ENCODE data around the gene FN1. TPM values are rescaled to one million over a fixed set of nuclear protein-coding genes. Genes with fewer than 3 reads are reported as not detected.

The FN1 gene
- total RNA-seq: 1,000 to 10,000 TPM in 1 of 2 donors, 100 to 1,000 TPM in 1; 369 to 1,092 TPM

DNA sequence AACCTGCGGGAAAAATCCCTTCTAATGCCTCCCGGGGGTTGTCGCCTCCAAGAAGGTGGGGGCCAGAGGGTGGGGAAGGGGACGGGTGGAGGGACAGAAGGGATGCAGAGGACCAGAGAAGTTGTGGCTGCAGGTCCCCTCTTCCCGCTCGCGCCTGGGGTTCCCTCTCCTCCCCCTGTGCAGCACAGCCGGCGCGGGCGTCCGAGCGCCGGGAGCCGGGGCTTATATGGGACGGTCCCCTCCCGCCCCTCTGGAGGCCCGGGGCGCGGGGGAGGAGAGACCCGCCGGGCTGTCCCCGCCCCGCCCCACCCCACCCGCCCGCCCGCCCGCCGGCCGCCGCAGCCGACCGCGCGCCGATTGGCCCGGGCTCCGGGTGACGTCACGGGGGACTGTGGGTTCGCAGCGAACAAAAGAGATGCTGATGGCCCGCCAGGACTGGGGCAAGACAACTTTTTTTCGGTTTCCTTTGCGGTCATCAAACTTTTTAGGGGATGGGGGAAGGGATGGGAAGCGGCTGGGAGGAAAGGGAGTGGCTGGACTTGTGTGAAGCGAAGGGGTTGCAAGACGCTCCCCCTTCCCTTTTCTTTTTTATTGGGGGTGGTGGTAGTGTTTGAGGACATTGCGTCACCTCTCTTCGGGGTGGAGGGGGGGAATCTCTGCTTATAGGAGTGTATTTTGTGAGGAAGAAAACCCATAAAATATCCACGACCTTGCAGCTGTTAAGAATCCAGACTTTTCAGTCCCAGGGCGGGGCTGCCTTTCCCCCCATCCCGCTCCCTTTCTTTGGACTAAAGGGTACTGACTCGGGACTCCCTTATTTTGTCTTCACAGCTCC, at the start of gene FN1:
TSS of gene FN1 (minus strand) at position 199 of the 835 bp plus-strand sequence. CDS start 266 bp downstream, outside the sequence.
- no peaks in the 10 kb centered on the region for H3K27me3 ChIP-seq
- H3K36me3 ChIP-seq: peaks cover 7% of the 10 kb centered on the region
- TF ChIP-seq, protein P1, sequence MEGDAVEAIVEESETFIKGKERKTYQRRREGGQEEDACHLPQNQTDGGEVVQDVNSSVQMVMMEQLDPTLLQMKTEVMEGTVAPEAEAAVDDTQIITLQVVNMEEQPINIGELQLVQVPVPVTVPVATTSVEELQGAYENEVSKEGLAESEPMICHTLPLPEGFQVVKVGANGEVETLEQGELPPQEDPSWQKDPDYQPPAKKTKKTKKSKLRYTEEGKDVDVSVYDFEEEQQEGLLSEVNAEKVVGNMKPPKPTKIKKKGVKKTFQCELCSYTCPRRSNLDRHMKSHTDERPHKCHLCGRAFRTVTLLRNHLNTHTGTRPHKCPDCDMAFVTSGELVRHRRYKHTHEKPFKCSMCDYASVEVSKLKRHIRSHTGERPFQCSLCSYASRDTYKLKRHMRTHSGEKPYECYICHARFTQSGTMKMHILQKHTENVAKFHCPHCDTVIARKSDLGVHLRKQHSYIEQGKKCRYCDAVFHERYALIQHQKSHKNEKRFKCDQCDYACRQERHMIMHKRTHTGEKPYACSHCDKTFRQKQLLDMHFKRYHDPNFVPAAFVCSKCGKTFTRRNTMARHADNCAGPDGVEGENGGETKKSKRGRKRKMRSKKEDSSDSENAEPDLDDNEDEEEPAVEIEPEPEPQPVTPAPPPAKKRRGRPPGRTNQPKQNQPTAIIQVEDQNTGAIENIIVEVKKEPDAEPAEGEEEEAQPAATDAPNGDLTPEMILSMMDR (IDR thresholded peaks at IDR 0.05): no peak
- peak; percentile 95 for DNase-seq (ENCODE audit: low spot score)
- peak within 1 kb of the TSS; percentile 63 to 69 for H3K4me3 ChIP-seq
- H3K27ac ChIP-seq: peak within 1 kb of the TSS; percentile 87 to 88
- H3K4me1 ChIP-seq: peaks cover 0 to 13% of the 10 kb centered on the region in 2 donors
- H3K9me3 ChIP-seq: no peaks in the 10 kb centered on the region

DNA sequence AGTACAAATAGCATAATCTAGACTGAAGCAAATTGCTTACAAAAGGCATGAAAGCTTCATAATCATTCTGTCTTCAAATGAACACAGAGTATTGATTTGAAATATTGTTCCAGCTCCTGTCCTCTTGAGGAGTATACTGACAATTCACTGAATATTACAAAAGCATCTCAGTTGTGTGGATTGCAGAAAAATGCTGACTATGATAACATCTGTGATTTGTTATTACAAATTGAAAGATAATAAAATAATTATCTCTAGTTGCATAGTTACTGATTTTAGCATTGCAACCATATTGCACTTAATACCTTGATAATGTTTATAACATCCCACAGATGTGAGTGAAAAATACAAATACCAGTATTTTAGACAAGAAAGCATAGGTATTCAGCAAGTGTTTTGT, 49.2 kb upstream of the FN1 start:
- no peak for DNase-seq (ENCODE audit: low spot score)
- no peak overlapping the region for H3K4me3 ChIP-seq

DNA sequence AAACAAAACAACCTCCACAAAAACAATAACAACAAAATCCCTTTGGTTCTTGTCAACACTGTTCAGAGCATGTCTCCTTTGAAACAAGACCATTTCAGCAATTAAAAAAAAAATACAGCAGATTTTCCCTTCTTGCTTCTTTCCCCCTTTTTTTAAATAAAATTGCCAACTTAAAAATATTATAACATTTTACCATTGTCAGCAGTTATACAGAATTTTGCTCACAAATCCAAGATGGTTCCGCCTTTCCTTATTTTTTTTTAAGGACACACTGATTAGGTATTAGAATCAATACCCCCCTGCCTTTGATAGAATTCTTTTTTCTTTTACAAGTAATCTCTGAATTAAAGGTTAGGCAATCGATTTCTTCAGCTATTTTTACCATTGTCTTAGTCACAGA, 48.7 kb upstream of the FN1 start:
- Histone ChIP-seq H3K4me3 (no peak overlapping the region), H3K36me3 (no peaks in the 10 kb centered on the region), H3K27me3 (no peaks in the 10 kb centered on the region), H3K9me3 (no peaks in the 10 kb centered on the region), H3K4me1 (no peaks in the 10 kb centered on the region), H3K27ac (no peak overlapping the region)
- TF ChIP-seq, protein P1 (IDR thresholded peaks at IDR 0.05): no peak
- DNase-seq (ENCODE audit: low spot score): no peak

More for the DNA sequence above, 49.2 kb upstream of the FN1 start:
- Histone ChIP-seq H3K9me3 (no peaks in the 10 kb centered on the region), H3K27me3 (no peaks in the 10 kb centered on the region), H3K4me1 (no peaks in the 10 kb centered on the region), H3K36me3 (no peaks in the 10 kb centered on the region), H3K27ac (no peak overlapping the region)
- TF ChIP-seq, protein P1 (IDR thresholded peaks at IDR 0.05): no peak

DNA sequence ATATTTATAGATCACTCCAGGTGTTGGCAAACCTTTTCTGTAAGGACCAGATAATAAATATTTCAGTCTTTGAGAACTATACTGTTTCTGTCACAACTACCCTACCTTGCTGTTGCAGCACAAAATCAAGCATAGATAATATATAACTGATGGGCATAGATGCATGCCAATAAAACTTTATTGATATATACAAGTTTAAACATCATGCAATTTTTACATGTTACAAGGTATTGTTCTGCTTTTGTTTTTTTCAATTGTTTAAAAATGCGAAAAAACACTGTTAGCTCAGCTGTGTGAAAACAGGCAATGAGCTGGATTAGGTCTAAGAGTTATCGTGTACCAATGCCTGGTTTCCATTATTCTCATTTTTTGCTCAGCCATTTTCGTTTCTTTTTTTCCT, 47.6 kb upstream of the FN1 start:
- Histone ChIP-seq H3K27me3 (no peaks in the 10 kb centered on the region), H3K4me1 (no peaks in the 10 kb centered on the region), H3K36me3 (no peaks in the 10 kb centered on the region), H3K4me3 (no peak overlapping the region), H3K27ac (no peak overlapping the region), H3K9me3 (no peaks in the 10 kb centered on the region)
- TF ChIP-seq, protein P1 (IDR thresholded peaks at IDR 0.05): no peak
- DNase-seq (ENCODE audit: low spot score): no peak

DNA sequence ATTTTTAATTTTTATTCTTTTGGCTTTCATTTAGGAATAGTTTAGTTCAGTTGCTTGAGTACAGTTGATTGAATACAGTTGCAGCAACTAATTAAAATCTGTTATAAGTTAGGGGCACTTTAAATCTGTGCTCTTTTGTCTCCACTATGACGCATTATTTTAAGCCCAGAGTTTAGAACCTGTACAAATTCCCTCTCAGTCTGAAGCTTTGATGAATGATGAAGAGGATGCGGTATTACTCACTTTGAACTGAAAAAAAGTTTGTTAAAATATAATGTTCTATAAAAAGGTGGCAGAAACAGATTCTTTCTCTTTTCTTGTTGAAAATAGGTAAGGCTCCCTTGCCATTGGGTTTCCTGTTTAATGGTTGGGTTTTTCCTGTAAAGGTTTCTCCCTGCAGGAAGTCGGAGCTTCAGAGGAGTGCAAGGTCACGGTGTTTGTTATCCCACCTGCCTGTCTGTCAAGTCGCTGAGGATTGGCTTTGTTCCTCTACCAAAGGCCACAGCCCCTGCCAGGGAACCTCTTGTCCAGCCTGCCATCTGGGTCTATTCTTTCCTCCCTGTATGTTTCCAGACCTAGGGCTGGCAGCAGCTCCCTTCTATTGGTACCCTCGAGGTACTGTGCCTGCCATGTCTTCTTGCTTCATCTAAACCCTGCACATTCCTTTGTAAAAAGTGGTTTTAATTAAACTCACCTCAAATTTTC, 43.8 kb upstream of the FN1 start:
- TF ChIP-seq, protein P1 (IDR thresholded peaks at IDR 0.05): no peak
- DNase-seq (ENCODE audit: low spot score): no peak
- no peaks in the 10 kb centered on the region for H3K27me3 ChIP-seq

More for the DNA sequence above, 43.8 kb upstream of the FN1 start:
- H3K27ac ChIP-seq: no peak overlapping the region
- H3K4me1 ChIP-seq: no peaks in the 10 kb centered on the region
- no peaks in the 10 kb centered on the region for H3K36me3 ChIP-seq
- H3K9me3 ChIP-seq: no peaks in the 10 kb centered on the region
- H3K4me3 ChIP-seq: no peak overlapping the region

All from right atrium auricular region (tissue), 2 donors.